Activated T-cell treated with anti-CD3 and anti-CD28 coated beads, Interleukin-2, amount 50 U/mL, for 72 hours (primary cell): ENCODE data around the gene PRKCH. TPM values are rescaled to one million over a fixed set of nuclear protein-coding genes. Genes with fewer than 3 reads are reported as not detected.

Experiments used
- ATAC-seq, 2 donors: fragments of 150-1000 bp; cut with Tn5 transposase; replicated peaks in 1 of 2; 2 replicates each; pipeline ENCODE4 v1.10.0; 2021; ENCODE audit warnings: moderate library complexity in 2 of 2, mild to moderate bottlenecking in 1 of 2
- DNase-seq, 2 donors: peaks; one replicate each; pipeline ENCODE4 v3.0.0; 2021 to 2022; ENCODE audit warnings: mixed read lengths in 1 of 2
- H3K27ac Mint-ChIP-seq: one replicate; pipeline ENCODE4 v1.8.0; 2022; ENCODE audit warnings: mild to moderate bottlenecking, moderate library complexity, mixed read lengths
- H3K27me3 Mint-ChIP-seq: one replicate; pipeline ENCODE4 v1.8.0; 2022; ENCODE audit warnings: low read depth, mixed read lengths
- H3K36me3 Mint-ChIP-seq, 2 donors: one replicate each; pipeline ENCODE4 v1.8.0; 2022; ENCODE audit warnings: mixed read lengths in 2 of 2, mild to moderate bottlenecking in 1 of 2; ENCODE audit not compliant: insufficient read depth in 2 of 2
- H3K4me1 Mint-ChIP-seq: one replicate; pipeline ENCODE4 v1.8.0; 2022; ENCODE audit warnings: low read depth, mixed read lengths
- H3K4me3 Mint-ChIP-seq, 2 donors: one replicate each; pipeline ENCODE4 v1.8.0; 2022; ENCODE audit warnings: mild to moderate bottlenecking in 2 of 2, mixed read lengths in 2 of 2, moderate library complexity in 2 of 2
- H3K9me3 Mint-ChIP-seq, 2 donors: one replicate each; pipeline ENCODE4 v1.8.0; 2022; ENCODE audit warnings: mixed read lengths in 2 of 2
- total RNA-seq, 2 donors: library from RNA; stranded (reverse); gene quantifications; one replicate each; pipeline ENCODE4 v1.2.3, GENCODE V29; 2022

PRKCH gene
- total RNA-seq, 2 donors from 2014 or later = 127 to 143 TPM

- peaks cover 39 to 42% of the 10 kb centered on the region in 2 donors for H3K36me3 Mint-ChIP-seq
- peaks cover 80% of the 10 kb centered on the region for H3K4me1 Mint-ChIP-seq
- no peak for DNase-seq
- peak in 1 of 2 donors; percentile 4 for ATAC-seq
- peak overlapping the region in 1 of 2 donors; percentile 16 for H3K4me3 Mint-ChIP-seq
- peaks cover 16 to 20% of the 10 kb centered on the region in 2 donors for H3K9me3 Mint-ChIP-seq
- H3K27me3 Mint-ChIP-seq = no peaks in the 10 kb centered on the region
- H3K27ac Mint-ChIP-seq = peak overlapping the region; percentile 80
Observed at GRCh38 chr14:61377749-61378148, 56.4 kb downstream of the PRKCH start.

DNA sequence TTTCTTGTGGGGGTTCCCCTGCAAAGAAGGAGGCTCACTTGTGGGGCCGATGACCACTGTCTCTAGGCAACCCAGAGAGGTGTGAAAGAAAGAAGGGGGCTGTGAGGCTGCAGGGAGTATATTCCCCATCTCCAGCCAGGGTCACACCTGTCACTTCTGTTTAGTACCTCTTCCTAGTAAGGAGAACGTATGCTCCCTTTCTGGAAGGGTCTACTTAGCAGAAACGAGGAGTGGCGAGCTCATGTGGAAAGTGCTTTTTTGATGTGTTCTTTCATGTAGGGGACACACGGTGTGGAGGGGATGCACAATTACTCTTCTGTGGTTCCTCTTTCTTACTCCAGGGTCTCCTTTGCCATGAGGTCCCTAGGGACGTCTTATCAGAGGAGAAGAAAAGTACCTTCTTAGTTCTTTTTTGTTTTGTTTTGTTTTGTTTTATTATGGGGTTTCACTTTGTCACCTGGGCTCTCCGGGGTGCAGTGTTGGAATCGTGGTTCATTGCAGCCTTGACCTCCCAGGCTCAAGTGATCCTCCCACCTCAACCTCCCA, 58.3 kb downstream of the PRKCH start:
- peaks cover 80% of the 10 kb centered on the region for H3K4me1 Mint-ChIP-seq
- H3K36me3 Mint-ChIP-seq = peaks cover 23 to 24% of the 10 kb centered on the region in 2 donors
- H3K27ac Mint-ChIP-seq = peak overlapping the region; percentile 75
- H3K9me3 Mint-ChIP-seq = peaks cover 11 to 14% of the 10 kb centered on the region in 2 donors
- DNase-seq = no peak
- peak overlapping the region; percentile 61 to 80 for H3K4me3 Mint-ChIP-seq
- H3K27me3 Mint-ChIP-seq = no peaks in the 10 kb centered on the region
- ATAC-seq = peak in 1 of 2 donors; percentile 54

- peaks cover 13 to 14% of the 10 kb centered on the region in 2 donors for H3K36me3 Mint-ChIP-seq
- peaks cover 5% of the 10 kb centered on the region in 2 donors for H3K9me3 Mint-ChIP-seq
- peaks cover 69% of the 10 kb centered on the region for H3K4me1 Mint-ChIP-seq
- peak overlapping the region; percentile 75 for H3K27ac Mint-ChIP-seq
- peak overlapping the region; percentile 42 to 67 for H3K4me3 Mint-ChIP-seq
- no peak for DNase-seq
- no peak for ATAC-seq
- no peaks in the 10 kb centered on the region for H3K27me3 Mint-ChIP-seq
Observed at GRCh38 chr14:61380984-61381383, 59.6 kb downstream of the PRKCH start.

DNA sequence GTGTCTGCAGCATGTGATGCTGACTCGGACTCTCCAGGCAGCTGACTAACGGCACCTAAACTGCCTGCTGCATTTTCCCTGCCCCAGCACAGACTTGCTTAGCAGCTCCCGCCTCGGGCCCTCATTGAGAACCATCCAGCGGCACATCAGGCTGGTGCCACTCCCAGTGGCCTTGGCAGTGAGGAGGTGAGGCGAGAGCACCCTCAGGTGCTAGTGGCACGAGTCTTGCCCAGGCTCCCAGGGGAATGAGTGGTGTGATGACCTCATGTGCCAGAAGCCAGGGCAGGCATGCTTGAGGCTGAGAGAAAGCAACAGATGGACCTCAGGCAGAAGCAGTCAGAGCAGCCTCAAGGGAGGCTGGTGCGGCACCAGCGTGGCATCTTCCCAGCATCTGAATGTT, 60.2 kb downstream of the PRKCH start:
- ATAC-seq = peak in 1 of 2 donors; percentile 39
- peaks cover 8 to 9% of the 10 kb centered on the region in 2 donors for H3K36me3 Mint-ChIP-seq
- no peaks in the 10 kb centered on the region for H3K27me3 Mint-ChIP-seq
- H3K4me1 Mint-ChIP-seq = peaks cover 63% of the 10 kb centered on the region
- no peak for DNase-seq
- peaks cover under 1% of the 10 kb centered on the region in 2 donors for H3K9me3 Mint-ChIP-seq
- H3K4me3 Mint-ChIP-seq = peak overlapping the region in 1 of 2 donors; percentile 67
- peak overlapping the region; percentile 75 for H3K27ac Mint-ChIP-seq

DNA sequence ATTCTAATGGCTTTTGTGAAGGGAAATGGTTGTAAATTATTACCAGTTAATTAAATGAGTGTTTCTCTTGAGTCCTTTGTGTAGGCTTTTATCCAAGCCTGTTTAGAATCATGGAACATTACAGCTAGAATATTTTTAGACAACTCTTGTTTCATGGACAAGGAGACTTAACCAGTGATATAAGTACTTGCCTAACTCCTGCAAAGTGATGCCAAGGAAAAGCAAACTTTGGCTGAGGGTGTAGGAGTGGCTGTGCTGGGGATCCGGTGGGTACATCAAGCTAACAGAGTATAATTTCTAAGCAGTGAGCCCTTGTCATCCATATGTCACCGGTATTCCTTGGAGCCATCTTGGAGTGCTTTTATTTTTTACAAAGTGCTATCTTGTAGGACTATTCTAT, 61.5 kb downstream of the PRKCH start:
- Mint-ChIP-seq H3K9me3 (no peaks in the 10 kb centered on the region), H3K4me3 (peak overlapping the region in 1 of 2 donors; percentile 15), H3K4me1 (peaks cover 50% of the 10 kb centered on the region), H3K27ac (peak overlapping the region; percentile 36), H3K27me3 (no peaks in the 10 kb centered on the region), H3K36me3 (peaks cover 2% of the 10 kb centered on the region in 2 donors)
- ATAC-seq (no peak), DNase-seq (no peak)

DNA sequence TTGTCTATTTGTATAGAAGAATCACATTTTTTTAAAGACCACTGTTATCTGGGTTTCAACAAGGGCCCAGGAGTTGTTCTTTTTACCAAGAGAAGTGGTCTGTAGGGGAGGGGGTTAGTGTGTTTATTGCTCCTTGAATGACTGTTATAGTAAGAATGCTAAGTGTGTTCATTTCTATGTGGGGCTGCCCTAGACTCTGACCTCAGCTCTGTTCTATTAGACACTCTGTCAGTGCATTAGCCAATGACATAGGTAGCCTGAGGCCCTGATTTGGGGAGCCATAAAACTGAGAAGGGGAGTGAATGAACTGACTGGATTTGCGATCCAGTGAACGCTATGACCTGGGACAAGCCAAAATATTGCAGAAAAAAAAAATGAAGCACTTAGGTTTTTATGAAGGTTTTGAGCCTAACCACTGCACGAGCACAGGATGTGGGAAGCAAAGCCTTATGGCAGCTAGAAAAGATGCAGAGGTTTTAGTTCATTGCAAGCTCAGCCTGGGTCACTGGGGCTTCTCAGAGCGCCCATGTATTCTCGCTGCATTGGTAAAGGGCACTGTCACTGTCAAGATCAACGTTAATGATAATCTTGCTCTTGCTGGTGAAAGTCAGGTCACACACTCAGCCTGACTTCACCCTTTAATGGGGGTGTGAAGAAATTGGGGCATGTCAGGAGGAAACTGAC, 63.8 kb downstream of the PRKCH start:
- no peaks in the 10 kb centered on the region for H3K9me3 Mint-ChIP-seq
- DNase-seq = peak; percentile 53 to 60
- no peaks in the 10 kb centered on the region for H3K36me3 Mint-ChIP-seq
- peak; percentile 44 to 45 for ATAC-seq
- H3K27me3 Mint-ChIP-seq = no peaks in the 10 kb centered on the region
- H3K27ac Mint-ChIP-seq = no peak overlapping the region
- H3K4me3 Mint-ChIP-seq = no peak overlapping the region
- peaks cover 27% of the 10 kb centered on the region for H3K4me1 Mint-ChIP-seq

DNA sequence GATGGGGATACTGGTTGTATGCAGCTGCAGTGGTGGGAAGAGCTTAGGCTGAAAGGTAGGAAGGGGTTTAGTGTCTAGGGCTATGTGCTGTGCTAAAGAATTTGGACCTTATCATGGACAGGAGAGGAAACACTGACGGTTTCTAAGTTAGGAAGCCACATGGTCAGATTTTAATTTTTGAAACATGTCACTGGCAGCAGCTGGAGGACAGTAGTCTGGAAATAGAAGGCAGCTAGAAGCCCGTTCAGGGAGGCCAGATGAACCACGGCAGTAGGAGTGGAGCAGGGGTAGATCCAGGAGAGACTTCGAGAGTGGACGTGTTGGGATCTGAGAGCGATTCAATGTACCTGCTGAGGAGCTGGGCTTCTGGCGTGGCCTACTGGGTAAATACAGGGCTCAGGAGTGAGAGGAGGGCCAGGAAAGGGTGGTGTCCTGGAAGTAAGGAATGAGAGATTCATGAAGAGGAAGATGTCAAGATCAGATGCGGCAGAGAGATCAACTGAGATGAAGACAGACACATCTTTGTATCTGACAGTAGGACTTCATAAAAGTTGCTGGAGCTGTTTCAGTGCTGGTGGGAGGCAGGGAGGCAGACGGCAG, 64.9 kb downstream of the PRKCH start:
- no peaks in the 10 kb centered on the region for H3K27me3 Mint-ChIP-seq
- H3K4me3 Mint-ChIP-seq = no peak overlapping the region

DNA sequence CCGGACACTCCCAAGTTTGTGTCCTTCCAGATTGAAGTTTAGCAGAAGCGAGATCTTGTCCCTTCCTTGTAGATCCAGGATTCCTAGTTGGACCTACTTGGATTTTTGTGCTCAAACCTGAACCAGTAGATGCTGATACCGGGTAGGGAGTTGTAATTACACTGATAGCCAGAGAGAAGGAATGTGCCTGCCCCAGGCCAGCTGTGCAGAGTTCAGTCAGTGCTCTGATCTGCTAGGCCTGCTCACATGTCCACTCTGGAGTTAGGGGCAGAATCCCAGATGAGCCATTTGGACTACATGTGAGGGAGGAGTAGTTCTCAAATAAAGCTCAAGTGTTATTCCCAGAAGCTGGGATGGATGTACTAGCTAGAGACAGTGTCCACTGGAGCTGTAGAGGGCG, 65.7 kb downstream of the PRKCH start:
- ATAC-seq (no peak), DNase-seq (no peak)
- Mint-ChIP-seq H3K27me3 (no peaks in the 10 kb centered on the region), H3K36me3 (peaks cover 0 to 3% of the 10 kb centered on the region in 2 donors), H3K27ac (no peak overlapping the region), H3K4me3 (no peak overlapping the region), H3K4me1 (peaks cover 8% of the 10 kb centered on the region), H3K9me3 (no peaks in the 10 kb centered on the region)

More for the DNA sequence above, 64.9 kb downstream of the PRKCH start:
- Mint-ChIP-seq H3K9me3 (no peaks in the 10 kb centered on the region), H3K36me3 (no peaks in the 10 kb centered on the region), H3K4me1 (peaks cover 16% of the 10 kb centered on the region), H3K27ac (no peak overlapping the region)
- ATAC-seq = no peak
- DNase-seq = no peak

DNA sequence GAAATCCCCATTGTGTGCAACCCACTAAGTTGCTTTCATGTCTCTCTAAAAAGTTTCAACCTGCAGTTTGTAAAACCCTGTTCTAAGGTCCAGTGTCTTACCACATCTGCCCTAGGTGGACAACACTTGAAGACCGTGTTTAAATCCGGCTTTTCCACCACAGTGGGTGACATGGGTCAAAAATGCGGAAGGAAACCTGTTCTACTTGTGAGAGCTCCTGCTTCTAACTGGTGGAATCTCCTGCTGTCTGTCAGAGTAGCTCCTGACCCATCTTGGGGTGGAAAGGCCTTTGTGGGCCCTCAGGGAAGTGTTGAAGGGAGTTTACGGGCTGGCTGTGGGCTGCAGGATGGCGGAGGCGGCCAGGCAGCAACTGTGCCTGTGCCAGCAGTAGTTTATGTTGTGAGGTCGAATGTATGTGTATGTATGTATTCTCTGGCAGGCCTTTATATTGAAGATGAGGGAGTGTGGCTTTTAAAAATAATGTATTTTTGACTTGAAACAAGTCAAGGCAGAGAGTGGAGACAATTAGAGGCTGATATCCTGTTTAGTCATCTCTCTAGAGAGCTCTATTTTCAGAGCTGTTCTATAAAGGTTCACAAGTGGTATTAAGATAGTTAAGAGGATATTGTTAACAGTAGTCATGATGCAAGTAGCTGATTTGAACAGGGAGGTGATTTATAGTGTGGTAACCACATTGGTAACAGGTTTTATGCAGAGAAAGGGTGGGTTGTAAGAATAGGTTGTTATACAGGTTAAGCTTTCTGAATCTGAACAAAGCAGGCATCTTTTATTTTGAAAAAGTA, 67.0 kb downstream of the PRKCH start:
- Mint-ChIP-seq H3K27ac (no peak overlapping the region), H3K4me3 (no peak overlapping the region), H3K27me3 (no peaks in the 10 kb centered on the region), H3K9me3 (no peaks in the 10 kb centered on the region), H3K4me1 (no peaks in the 10 kb centered on the region), H3K36me3 (peaks cover 3 to 12% of the 10 kb centered on the region in 2 donors)
- ATAC-seq = peak; percentile 79 to 80
- DNase-seq = peak; percentile 45 to 60

- H3K4me3 Mint-ChIP-seq = no peak overlapping the region
- H3K9me3 Mint-ChIP-seq = no peaks in the 10 kb centered on the region
- H3K4me1 Mint-ChIP-seq = no peaks in the 10 kb centered on the region
- peaks cover 5 to 18% of the 10 kb centered on the region in 2 donors for H3K36me3 Mint-ChIP-seq
- ATAC-seq = peak; percentile 21 to 41
- no peak overlapping the region for H3K27ac Mint-ChIP-seq
- H3K27me3 Mint-ChIP-seq = no peaks in the 10 kb centered on the region
- peak in 1 of 2 donors; percentile 50 for DNase-seq
Observed at GRCh38 chr14:61388976-61389576, 67.7 kb downstream of the PRKCH start.

- H3K9me3 Mint-ChIP-seq = no peaks in the 10 kb centered on the region
- H3K36me3 Mint-ChIP-seq = peaks cover 12 to 29% of the 10 kb centered on the region in 2 donors
- no peaks in the 10 kb centered on the region for H3K4me1 Mint-ChIP-seq
- DNase-seq = no peak
- no peak for ATAC-seq
- no peaks in the 10 kb centered on the region for H3K27me3 Mint-ChIP-seq
- peak overlapping the region in 1 of 2 donors; percentile 94 for H3K4me3 Mint-ChIP-seq
- peak overlapping the region; percentile 87 for H3K27ac Mint-ChIP-seq
Observed at GRCh38 chr14:61391119-61391518, 69.7 kb downstream of the PRKCH start.

DNA sequence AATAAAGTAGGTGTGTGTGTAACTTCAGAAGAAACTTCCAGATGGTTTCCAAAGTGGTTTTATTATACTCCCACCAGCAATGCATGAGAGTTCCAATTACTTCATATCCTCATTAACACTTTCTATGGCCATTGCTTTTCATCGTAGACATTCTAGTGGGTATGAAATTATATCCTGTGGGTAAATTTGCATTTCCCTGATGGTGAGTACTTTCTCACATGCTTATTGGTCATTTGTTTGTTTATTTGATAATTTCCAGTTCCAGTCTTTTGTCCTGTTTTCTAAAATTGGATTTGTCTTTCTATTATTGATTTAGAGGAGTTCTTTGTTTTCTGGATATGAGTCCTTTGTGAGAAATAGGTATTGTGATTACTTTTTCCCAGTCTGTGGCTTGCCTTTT, 70.9 kb downstream of the PRKCH start:
- Mint-ChIP-seq H3K9me3 (no peaks in the 10 kb centered on the region), H3K4me3 (peak overlapping the region; percentile 12 to 94), H3K4me1 (no peaks in the 10 kb centered on the region), H3K27ac (peak overlapping the region; percentile 87), H3K27me3 (no peaks in the 10 kb centered on the region), H3K36me3 (peaks cover 12 to 37% of the 10 kb centered on the region in 2 donors)
- no peak for DNase-seq
- ATAC-seq = no peak
